ENCODE measurements around the gene CCDC154. TPM values are rescaled to one million over a fixed set of nuclear protein-coding genes. Genes with fewer than 3 reads are reported as not detected.

Gene CCDC154
- total RNA-seq, 1 donor from 2014 or later, result 0.25 TPM

DNA sequence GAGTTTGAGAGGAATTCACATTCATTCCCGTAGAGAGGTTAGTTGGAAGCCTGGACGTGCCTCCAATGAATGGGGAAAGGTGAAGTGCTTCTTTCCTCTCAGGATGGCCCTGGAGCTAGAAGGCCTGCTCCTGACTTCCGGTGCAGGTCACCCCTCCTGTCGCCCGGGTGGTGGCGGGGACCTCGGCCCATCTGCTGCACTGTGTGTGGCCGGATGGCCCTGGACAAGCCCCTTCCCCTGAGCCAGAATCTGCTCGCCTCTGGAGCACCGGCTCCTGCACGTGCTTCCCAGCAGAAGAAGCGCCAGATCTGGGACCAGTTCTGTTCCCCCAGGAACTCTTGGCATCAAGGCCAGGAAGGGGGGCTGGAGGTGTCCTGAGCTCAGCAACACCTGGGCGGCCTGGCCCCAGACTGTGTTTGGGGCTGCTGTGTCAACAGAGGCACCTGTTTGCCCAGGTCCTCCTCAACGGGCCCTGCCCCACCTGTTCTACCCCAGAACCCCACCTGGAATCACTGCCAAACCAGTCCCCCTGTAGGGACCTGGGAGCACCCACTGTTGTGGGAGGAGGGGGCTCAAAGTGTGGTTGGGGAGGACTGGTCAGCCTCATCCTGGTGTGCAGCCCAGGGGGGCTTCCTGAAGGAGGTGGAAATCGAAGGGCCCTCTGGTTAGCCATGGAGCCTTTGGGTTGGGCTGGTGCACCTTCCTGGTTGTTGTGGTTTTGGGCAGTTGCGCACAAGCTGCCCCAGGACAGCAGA lies 18.6 kb downstream of the CCDC154 start:
- DNase-seq (ENCODE audit: low read depth), result no peak

DNA sequence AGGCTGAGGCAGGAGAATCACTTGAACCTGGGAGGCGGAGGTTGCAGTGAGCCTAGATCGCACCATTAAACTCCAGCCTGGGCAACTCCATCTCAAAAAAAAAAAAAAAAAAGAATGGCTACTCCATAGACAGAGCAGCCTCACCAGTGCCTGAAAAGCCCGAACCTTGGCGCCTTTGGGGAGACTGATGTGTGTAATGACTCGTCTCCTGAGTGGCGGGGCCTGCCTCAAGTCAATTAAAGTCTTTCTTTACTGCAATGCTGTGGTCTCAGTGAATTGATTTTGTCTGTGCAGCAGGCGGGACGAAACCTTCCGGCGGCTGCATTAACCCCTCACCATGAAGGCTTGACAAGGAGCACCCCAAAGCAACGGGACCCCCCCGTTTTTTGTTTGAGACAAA lies 20.3 kb downstream of the CCDC154 start:
- DNase-seq (ENCODE audit: low read depth), result no peak

DNA sequence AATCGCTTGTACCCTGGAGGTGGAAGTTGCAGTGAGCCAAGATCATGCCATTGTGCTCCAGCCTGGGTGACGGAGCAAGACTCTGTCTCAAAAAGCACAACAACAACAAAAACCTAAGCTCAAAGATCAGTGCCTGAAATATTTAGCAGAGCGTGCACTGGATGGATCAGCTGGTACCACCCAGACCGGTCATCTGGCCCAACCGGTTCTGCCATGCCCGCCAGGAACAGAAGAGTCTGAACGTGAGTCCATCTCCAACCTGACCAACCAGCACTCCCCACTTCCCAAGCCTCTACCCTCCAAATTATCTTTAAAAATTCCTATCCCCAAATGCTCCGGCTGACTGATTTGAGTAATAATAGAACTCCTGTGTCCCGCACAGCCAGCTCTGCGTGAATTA lies 22.3 kb downstream of the CCDC154 start:
- no peak for DNase-seq (ENCODE audit: low read depth)

DNA sequence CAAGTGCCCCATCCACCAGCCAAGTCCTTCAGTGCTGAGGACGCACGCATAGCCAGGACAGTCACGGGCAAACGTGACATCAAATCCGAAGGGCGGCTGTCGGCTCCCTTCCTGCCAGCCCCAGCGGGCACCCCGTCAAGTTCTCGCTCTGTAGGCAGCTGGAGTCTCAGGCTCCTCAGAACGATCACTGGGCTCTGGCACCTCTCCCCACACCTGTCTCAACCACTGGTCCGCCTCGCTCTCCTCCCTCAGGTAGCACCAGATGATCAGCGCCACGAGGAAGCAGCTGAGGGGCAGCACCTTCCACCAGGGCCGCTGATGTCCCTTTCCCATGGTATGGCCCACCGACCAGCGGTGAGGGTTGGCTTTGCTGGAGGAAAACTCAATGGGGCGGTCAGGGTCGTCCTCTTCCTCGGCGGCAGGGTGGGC lies 24.2 kb downstream of the CCDC154 start:
- DNase-seq (ENCODE audit: low read depth), result no peak

DNA sequence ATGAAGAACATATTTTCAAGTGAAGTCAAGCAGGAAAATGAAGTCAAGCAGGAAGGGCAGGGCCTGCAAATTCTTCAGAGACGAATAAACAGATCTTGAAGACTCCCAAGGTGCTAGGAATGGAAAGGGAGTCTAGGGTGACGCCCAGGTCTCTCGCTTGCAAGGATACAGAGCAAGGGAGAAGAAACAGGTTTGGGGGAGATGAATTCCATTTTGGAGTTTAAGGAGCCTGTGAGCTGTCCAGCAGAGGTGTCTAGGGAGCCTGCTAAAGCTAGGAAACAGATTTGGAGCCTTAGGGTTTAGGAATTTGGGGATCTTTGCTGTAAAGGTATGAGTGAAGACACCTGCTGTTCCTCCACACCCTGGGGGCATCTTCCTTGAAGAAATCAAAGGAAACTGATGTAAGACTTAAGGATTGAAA lies 27.8 kb downstream of the CCDC154 start:
- peak; percentile 6 for DNase-seq (ENCODE audit: low read depth)

DNA sequence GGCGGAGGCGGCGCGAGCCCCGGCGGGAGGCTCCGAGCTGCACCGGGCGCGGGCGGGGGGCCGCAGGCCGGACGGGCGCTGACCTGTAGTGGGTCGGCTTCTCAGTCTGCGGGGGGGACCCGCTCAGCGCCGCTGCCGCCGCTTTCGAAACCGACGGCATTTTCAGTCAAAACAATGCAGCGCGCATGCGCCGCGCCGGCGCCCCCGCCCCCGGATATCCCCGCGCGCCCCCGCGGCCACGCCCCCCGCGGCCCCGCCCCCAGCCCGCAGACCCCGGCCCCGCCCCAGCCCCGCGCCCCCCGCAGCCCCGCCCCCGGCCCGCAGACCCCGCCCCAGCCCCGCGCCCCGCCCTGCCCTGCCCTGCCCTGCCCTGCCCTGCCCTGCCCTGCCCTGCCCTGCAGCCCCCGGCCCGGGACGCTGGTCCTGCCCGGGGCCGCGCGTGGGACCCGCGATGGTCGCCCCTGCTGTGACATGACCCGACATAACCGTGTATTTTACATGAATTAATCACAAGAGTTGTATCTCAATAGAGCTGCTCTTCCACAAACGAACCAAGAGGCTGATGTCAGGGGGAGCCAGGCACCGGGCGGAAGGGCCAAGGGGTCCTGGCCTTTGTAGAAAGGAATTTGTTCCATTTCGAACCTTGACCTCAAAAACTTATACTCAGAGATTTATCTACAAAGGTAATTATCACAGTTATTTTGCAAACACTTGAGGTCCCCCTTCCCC lies 29.7 kb downstream of the CCDC154 start, which contains the start of gene UNKL:
Gene UNKL, minus strand, starts transcription at position 173 of the 729 bp plus-strand sequence. Its CDS starts 13 bp downstream, at position 160.
- DNase-seq (ENCODE audit: low read depth), result no peak

DNA sequence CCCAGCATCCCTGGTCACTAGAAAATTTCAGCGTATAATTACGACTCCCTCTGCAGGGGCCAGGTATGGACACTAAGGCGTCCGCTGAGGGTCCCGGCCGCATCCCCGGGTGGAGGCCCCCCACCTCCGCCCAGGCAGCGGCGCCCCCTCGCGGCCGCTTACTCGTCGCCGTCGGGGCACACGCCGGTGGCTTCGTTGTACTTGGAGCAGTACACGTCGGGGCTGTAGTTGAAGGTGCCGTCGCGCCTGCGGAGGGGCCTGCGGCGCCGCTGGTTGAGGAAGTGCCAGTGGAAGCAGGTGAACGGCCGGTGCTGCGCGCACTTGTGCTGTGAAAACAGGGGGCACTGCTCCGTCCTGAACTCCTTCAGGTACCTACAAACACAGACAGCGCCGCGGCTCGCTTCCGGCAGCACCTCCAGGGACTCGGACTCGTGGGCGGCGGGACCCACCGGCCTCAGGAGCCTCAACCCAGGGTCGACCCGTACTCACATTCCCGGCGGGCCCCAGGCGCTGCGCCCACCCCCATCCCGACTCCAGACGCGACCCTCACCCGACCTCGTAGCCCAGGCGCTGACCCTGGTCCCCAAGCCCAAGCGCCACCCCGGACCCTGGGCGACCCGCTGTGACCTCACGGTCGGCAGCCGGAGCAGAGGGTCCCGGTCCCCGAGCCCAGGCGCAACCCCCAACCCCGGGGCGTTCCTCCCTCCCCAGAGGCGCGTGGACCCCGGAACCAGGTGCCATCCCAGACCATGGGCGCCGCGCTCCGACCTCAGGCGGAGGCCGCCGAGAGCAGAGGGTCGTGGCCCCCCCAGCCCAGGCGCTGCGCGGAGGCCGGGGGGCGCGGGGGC lies 30.4 kb downstream of the CCDC154 start:
- peak; percentile 11 for DNase-seq (ENCODE audit: low read depth)

DNA sequence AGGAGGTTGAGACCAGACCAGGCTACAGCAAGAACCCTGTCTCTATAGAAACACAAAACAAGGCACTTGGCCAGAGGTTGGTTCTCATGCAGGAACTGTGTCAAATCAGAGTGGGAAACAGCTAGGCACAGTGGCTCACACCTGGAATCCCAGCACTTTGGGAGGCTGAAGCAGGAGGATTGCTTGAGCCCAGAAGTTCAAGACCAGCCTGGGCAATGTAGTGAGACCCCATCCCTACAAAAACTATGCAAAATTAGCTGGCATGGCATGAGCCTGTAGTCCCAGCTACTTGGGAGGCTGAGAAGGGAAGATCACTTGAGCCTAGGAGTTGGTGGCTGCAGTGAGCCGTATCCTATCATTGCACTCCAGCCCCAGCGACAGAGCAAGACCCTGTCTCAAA lies 31.5 kb downstream of the CCDC154 start:
- DNase-seq (ENCODE audit: low read depth), result no peak

DNA sequence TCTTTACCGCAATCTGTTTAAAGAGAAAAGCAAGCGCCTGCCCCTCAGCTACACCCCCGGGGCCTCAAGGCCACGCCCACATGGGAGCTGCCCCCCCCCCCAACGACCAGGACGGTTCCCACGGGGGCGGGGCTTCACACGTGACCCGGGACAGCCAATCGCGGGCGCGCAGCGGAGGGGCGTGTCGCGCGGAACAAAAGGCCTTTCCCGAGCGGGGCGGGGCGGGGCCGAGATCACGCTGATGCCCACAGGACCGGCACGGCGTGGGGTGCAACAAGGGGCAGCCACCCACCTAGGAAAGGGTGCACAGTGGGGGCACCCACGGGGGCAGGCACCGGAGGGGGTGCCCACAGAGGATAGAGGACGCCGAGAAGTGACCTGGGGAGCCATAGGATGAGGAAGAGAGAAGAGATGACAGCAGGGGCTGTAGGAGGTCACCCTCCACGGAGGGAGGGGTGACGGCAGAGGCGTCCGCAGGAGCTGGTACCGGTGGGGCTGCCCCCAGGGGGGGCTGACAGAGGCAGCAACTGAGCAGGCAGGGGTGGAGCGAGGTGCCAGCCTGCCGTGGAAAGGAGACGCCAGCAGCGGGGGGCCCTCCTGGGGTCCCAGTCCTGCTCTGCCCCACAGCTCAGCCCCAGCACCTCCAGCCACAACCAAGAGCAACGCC lies 36.1 kb downstream of the CCDC154 start:
- DNase-seq (ENCODE audit: low read depth), result peak; percentile 46

DNA sequence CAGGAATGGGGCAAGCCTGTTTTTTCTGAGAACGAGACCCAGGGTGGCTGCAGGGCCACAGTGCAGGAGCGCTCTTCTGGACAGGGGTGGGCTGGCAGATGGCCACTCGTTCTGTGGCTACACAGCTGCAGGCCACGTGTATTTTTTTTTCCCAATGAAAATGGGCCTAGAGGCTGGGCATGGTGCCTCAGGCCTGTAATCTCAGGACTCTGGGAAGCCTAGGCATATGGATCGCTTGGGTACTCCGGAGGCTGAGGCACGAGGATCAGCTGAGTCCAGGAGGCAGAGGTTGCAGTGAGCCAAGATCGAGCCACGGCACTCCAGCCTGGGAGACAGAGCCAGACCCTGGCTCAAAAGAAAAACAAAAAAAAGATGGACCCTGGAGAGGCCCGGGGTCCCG lies 36.6 kb downstream of the CCDC154 start:
- no peak for DNase-seq (ENCODE audit: low read depth)

DNA sequence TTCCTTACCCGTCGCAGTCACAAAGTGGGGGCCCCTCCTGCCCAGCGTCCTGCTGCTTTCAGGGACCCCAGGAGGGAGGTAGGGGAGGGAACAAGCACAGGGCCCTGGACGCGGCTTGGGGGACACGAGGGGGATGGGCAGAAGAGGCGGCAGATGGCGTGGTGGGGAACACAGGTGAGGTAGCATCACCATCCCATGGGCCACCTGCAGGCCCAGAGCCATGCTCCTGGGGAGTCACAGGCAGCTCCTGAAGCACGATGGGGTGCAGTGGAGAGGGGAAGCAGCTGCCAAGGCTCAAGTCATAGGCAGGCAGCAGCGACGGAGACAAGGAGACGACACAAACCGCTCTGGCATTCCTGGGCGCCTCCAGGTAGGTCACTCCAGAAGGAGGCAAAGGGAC lies 40.6 kb downstream of the CCDC154 start:
- DNase-seq (ENCODE audit: low read depth), result no peak

GRCh38 chr16:1403036-1403435 lies 41.3 kb downstream of the CCDC154 start:
- DNase-seq (ENCODE audit: low read depth), result no peak

GRCh38 chr16:1401758-1402154 lies 42.6 kb downstream of the CCDC154 start:
- no peak for DNase-seq (ENCODE audit: low read depth)

DNA sequence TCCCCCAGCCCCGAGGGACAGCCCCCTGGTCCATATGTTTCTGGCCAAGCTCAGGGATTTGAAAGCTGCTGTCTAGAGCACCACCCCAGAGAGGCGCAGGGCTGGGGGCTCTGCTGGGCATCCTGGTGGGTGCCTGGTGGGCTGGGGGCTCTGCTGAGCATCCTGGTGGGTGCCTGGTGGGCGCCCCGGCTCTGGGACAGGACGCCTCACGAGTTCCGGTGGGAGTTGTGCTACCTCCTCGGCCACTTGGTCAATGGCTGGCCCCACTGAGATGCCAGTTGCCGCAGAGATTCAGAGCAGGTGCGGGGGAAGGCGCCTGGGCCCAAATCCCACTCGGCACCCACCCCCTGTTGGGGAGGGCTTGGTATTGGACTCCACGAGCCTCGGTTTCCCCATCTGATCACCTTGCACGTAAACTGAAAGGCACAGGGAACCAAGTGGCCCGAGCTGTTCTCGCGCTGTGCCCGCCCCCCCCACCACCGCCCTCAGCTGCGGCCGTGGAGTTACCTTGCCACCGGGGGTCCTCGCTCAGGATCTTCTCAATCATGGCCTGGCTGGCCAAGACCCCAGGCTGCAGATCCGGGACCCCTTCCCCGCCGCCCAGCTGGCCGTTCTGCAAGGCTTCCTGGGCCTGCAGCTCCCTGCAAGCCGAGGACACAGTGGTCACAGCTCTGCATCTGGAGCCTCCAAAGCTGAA lies 43.1 kb downstream of the CCDC154 start:
- DNase-seq (ENCODE audit: low read depth), result no peak

GRCh38 chr16:1398826-1399581 lies 45.4 kb downstream of the CCDC154 start:
- DNase-seq (ENCODE audit: low read depth), result no peak

- DNase-seq (ENCODE audit: low read depth), result no peak
Measured at GRCh38 chr16:1398351-1398750, 46.0 kb downstream of the CCDC154 start.

- no peak for DNase-seq (ENCODE audit: low read depth)
Measured at GRCh38 chr16:1397779-1398178, 46.6 kb downstream of the CCDC154 start.

GRCh38 chr16:1395444-1396031 lies 48.8 kb downstream of the CCDC154 start:
- no peak for DNase-seq (ENCODE audit: low read depth)

- DNase-seq (ENCODE audit: low read depth), result no peak
Measured at GRCh38 chr16:1394367-1394951, 49.9 kb downstream of the CCDC154 start.
